Parathyroid adenoma (tissue), 2 donors: ENCODE results near the gene KLF1.

Experiments used
- H2AFZ ChIP-seq: fragments of 300-600 bp; sonication (generic); one replicate; pipeline ENCODE4 v1.7.0; 2017; ENCODE audit warnings: antibody characterized with exemption, mild to moderate bottlenecking
- H3K27ac ChIP-seq: fragments of 300-600 bp; sonication (generic); one replicate; pipeline ENCODE4 v1.7.0; 2017
- H3K27me3 ChIP-seq: fragments of 300-600 bp; sonication (generic); one replicate; pipeline ENCODE4 v1.7.0; 2017; ENCODE audit warnings: low read length; ENCODE audit not compliant: control insufficient read depth, insufficient read depth
- H3K36me3 ChIP-seq: fragments of 300-600 bp; sonication (generic); one replicate; pipeline ENCODE4 v1.7.0; 2017; ENCODE audit warnings: low read length; ENCODE audit not compliant: control insufficient read depth, insufficient read depth
- H3K4me1 ChIP-seq: fragments of 300-600 bp; sonication (generic); one replicate; pipeline ENCODE4 v1.7.0; 2017; ENCODE audit warnings: control low read depth
- H3K4me2 ChIP-seq: fragments of 300-600 bp; sonication (generic); one replicate; pipeline ENCODE4 v1.7.0; 2017; ENCODE audit warnings: low read length
- H3K4me3 ChIP-seq: fragments of 300-600 bp; sonication (generic); one replicate; pipeline ENCODE4 v1.7.0; 2017; ENCODE audit warnings: low read depth, low read length
- H3K79me2 ChIP-seq: fragments of 300-600 bp; sonication (generic); one replicate; pipeline ENCODE4 v1.7.0; 2017; ENCODE audit warnings: control low read depth
- H3K9ac ChIP-seq: fragments of 300-600 bp; sonication (generic); one replicate; pipeline ENCODE4 v1.7.0; 2017; ENCODE audit warnings: mild to moderate bottlenecking
- H3K9me3 ChIP-seq: fragments of 300-600 bp; sonication (generic); one replicate; pipeline ENCODE4 v1.7.0; 2017; ENCODE audit warnings: low read length; ENCODE audit not compliant: control insufficient read depth
- CTCF ChIP-seq: fragments of 300-600 bp; sonication (generic); IDR thresholded peaks from one replicate; pipeline ENCODE4 v1.7.0; 2017; ENCODE audit warnings: antibody characterized with exemption, mild to moderate bottlenecking
- donor health status: primary hyperparathyroidism.

The KLF1 gene

GRCh38 chr19:12842511-12842910, 44.5 kb downstream of the KLF1 start:
- no peak overlapping the region for H2AFZ ChIP-seq
- no peaks in the 10 kb centered on the region for H3K27me3 ChIP-seq
- H3K4me1 ChIP-seq = peaks cover 10% of the 10 kb centered on the region
- no peak overlapping the region for H3K27ac ChIP-seq
- no peaks in the 10 kb centered on the region for H3K36me3 ChIP-seq
- no peaks in the 10 kb centered on the region for H3K9me3 ChIP-seq
- H3K4me2 ChIP-seq = no peak overlapping the region
- no peak for TF ChIP-seq CTCF
- no peak overlapping the region for H3K9ac ChIP-seq
- no peak overlapping the region for H3K4me3 ChIP-seq
- H3K79me2 ChIP-seq = peaks cover 9% of the 10 kb centered on the region

GRCh38 chr19:12841094-12841493, 45.9 kb downstream of the KLF1 start:
- no peak for TF ChIP-seq CTCF
- peak overlapping the region; percentile 68 for H3K4me2 ChIP-seq
- H3K4me3 ChIP-seq = peak overlapping the region; percentile 33
- peaks cover 9% of the 10 kb centered on the region for H3K79me2 ChIP-seq
- no peaks in the 10 kb centered on the region for H3K36me3 ChIP-seq
- peak overlapping the region; percentile 4 for H3K9ac ChIP-seq
- H2AFZ ChIP-seq = peak overlapping the region; percentile 66
- no peak overlapping the region for H3K27ac ChIP-seq
- no peaks in the 10 kb centered on the region for H3K27me3 ChIP-seq
- H3K4me1 ChIP-seq = peaks cover 10% of the 10 kb centered on the region
- H3K9me3 ChIP-seq = no peaks in the 10 kb centered on the region

- H2AFZ ChIP-seq = peak overlapping the region; percentile 66
- TF ChIP-seq CTCF = no peak
- H3K4me1 ChIP-seq = peaks cover 10% of the 10 kb centered on the region
- H3K9me3 ChIP-seq = no peaks in the 10 kb centered on the region
- H3K27ac ChIP-seq = no peak overlapping the region
- peak overlapping the region; percentile 33 for H3K4me3 ChIP-seq
- peak overlapping the region; percentile 68 for H3K4me2 ChIP-seq
- H3K36me3 ChIP-seq = no peaks in the 10 kb centered on the region
- no peaks in the 10 kb centered on the region for H3K27me3 ChIP-seq
- peaks cover 9% of the 10 kb centered on the region for H3K79me2 ChIP-seq
- H3K9ac ChIP-seq = no peak overlapping the region
Measured at GRCh38 chr19:12840091-12841079, 46.6 kb downstream of the KLF1 start.

- no peaks in the 10 kb centered on the region for H3K27me3 ChIP-seq
- H2AFZ ChIP-seq = peak overlapping the region; percentile 86
- no peaks in the 10 kb centered on the region for H3K36me3 ChIP-seq
- no peak overlapping the region for H3K9ac ChIP-seq
- no peaks in the 10 kb centered on the region for H3K9me3 ChIP-seq
- peaks cover 9% of the 10 kb centered on the region for H3K79me2 ChIP-seq
- TF ChIP-seq CTCF = no peak
- H3K4me1 ChIP-seq = peaks cover 10% of the 10 kb centered on the region
- H3K27ac ChIP-seq = no peak overlapping the region
- H3K4me2 ChIP-seq = peak overlapping the region; percentile 71
- no peak overlapping the region for H3K4me3 ChIP-seq
Measured at GRCh38 chr19:12838886-12839756, 47.9 kb downstream of the KLF1 start.
